Neural cell (in vitro differentiated cells): ENCODE results near the gene ZNF747. TPM values are rescaled to one million over a fixed set of nuclear protein-coding genes. Genes with fewer than 3 reads are reported as not detected.

ENCODE experiments used
- H2AFZ ChIP-seq: fragments of 200-600, 300-800 bp; sonication (generic), shearing (Covaris generic); 2 replicates; pipeline ENCODE4 v1.6.0; 2014; ENCODE audit warnings: low read depth, mild to moderate bottlenecking, antibody characterized with exemption, low read length, moderate library complexity
- H3F3A ChIP-seq: fragments of 200-600 bp; shearing (Covaris generic); 2 replicates; pipeline ENCODE4 v1.6.1; 2016; ENCODE audit warnings: mild to moderate bottlenecking, moderate library complexity, mixed read lengths, antibody characterized with exemption, low read length; ENCODE audit not compliant: insufficient read depth, poor library complexity, severe bottlenecking
- H3K27ac ChIP-seq: fragments of 200-600, 300-800 bp; sonication (generic), shearing (Covaris generic); 2 replicates; pipeline ENCODE4 v1.5.1; 2014; ENCODE audit warnings: mild to moderate bottlenecking, low read length, moderate library complexity
- H3K27me3 ChIP-seq: fragments of 300-800, 200-600 bp; sonication (generic), shearing (Covaris generic); 2 replicates; pipeline ENCODE4 v1.6.0; 2014; ENCODE audit warnings: mild to moderate bottlenecking, low read depth, low read length, moderate library complexity; ENCODE audit not compliant: insufficient read depth
- H3K36me3 ChIP-seq: fragments of 300-800, 200-600 bp; sonication (generic), shearing (Covaris generic); 2 replicates; pipeline ENCODE4 v1.5.1; 2014; ENCODE audit warnings: mild to moderate bottlenecking, antibody characterized with exemption, low read length, moderate library complexity; ENCODE audit not compliant: insufficient read depth
- H3K4me2 ChIP-seq: fragments of 300-800, 200-600 bp; sonication (generic), shearing (Covaris generic); 2 replicates; pipeline ENCODE4 v1.6.0; 2014; ENCODE audit warnings: mild to moderate bottlenecking, low read length
- H3K4me3 ChIP-seq: fragments of 300-800, 200-600 bp; sonication (generic), shearing (Covaris generic); 2 replicates; pipeline ENCODE4 v1.5.1; 2014; ENCODE audit warnings: mild to moderate bottlenecking, low read length, moderate library complexity
- H3K79me2 ChIP-seq: fragments of 200-600 bp; shearing (Covaris generic); replicated peaks from 2 replicates; pipeline ENCODE4 v1.6.0; 2014; ENCODE audit warnings: mild to moderate bottlenecking, low read length, moderate library complexity; ENCODE audit not compliant: insufficient read depth
- H3K9ac ChIP-seq: fragments of 300-800, 200-600 bp; sonication (generic), shearing (Covaris generic); 2 replicates; pipeline ENCODE4 v1.6.1; 2016; ENCODE audit warnings: mild to moderate bottlenecking, low read length, mixed read lengths
- H3K9me2 ChIP-seq: fragments of 200-600 bp; shearing (Covaris generic); 2 replicates; pipeline ENCODE4 v1.6.1; 2016; ENCODE audit warnings: mild to moderate bottlenecking, low read length, mixed read lengths; ENCODE audit not compliant: insufficient read depth
- H3K9me3 ChIP-seq: fragments of 200-600, 300-800 bp; sonication (generic), shearing (Covaris generic); 2 replicates; pipeline ENCODE4 v1.6.1; 2016; ENCODE audit warnings: mild to moderate bottlenecking, mixed run types, low read length, moderate library complexity, mixed read lengths
- H4K20me1 ChIP-seq: fragments of 200-600 bp; shearing (Covaris generic); 2 replicates; pipeline ENCODE4 v1.6.1; 2016; ENCODE audit warnings: mild to moderate bottlenecking, mixed run types; ENCODE audit not compliant: insufficient read depth
- EP300 ChIP-seq: fragments of 450-650 bp; conservative IDR thresholded peaks from 2 replicates; pipeline ENCODE4 v1.6.1; 2014; ENCODE audit warnings: antibody characterized with exemption, mild to moderate bottlenecking, moderate library complexity; ENCODE audit not compliant: poor library complexity, severe bottlenecking
- EZH2 ChIP-seq: fragments of 200-600, 300-800 bp; shearing (Covaris generic), sonication (generic); IDR thresholded peaks from 2 replicates; pipeline ENCODE4 v1.6.1; 2014; ENCODE audit warnings: antibody characterized with exemption, low read length, borderline replicate concordance, mild to moderate bottlenecking; ENCODE audit not compliant: insufficient read depth, poor library complexity, severe bottlenecking
- MXI1 ChIP-seq: fragments of 450-650 bp; conservative IDR thresholded peaks from 2 replicates; pipeline ENCODE4 v1.6.1; 2014; ENCODE audit warnings: antibody characterized with exemption, mild to moderate bottlenecking; ENCODE audit not compliant: poor library complexity, severe bottlenecking
- POLR2AphosphoS5 ChIP-seq: IDR thresholded peaks from 2 replicates; pipeline ENCODE4 v1.6.1; 2012
- RAD21 ChIP-seq: fragments of 450-650 bp; conservative IDR thresholded peaks from 2 replicates; pipeline ENCODE4 v1.6.1; 2014; ENCODE audit warnings: antibody characterized with exemption, mild to moderate bottlenecking, moderate library complexity
- REST ChIP-seq: IDR thresholded peaks from 2 replicates; pipeline ENCODE4 v1.6.1; 2012; ENCODE audit warnings: borderline replicate concordance
- SMC3 ChIP-seq: fragments of 450-650 bp; conservative IDR thresholded peaks from 2 replicates; pipeline ENCODE4 v1.6.1; 2014; ENCODE audit warnings: antibody characterized with exemption, mild to moderate bottlenecking, moderate library complexity; ENCODE audit not compliant: poor library complexity
- TAF1 ChIP-seq: IDR thresholded peaks from 2 replicates; pipeline ENCODE4 v1.6.1; 2012; ENCODE audit warnings: low read depth
- polyA plus RNA-seq: library from polyadenylated mRNA; depleted of rRNA; stranded (reverse); fragments of >200 nt; gene quantifications from 2 replicates; pipeline ENCODE4 v1.2.3, GENCODE V29; 2014
- TF ChIP-seq, protein P1 (sequence below): fragments of 450-650 bp; IDR thresholded peaks from 2 replicates; pipeline ENCODE4 v1.5.1; 2014; ENCODE audit warnings: antibody characterized with exemption, mild to moderate bottlenecking, moderate library complexity; ENCODE audit not compliant: poor library complexity, severe bottlenecking

The ZNF747 gene
- polyA plus RNA-seq, 1 donor from 2014 or later, result 5.7 TPM

- H3K4me3 ChIP-seq, result no peak overlapping the region
- no peak overlapping the region for H2AFZ ChIP-seq
- H3K27me3 ChIP-seq, result no peaks in the 10 kb centered on the region
- no peak overlapping the region for H3K27ac ChIP-seq
- no peaks in the 10 kb centered on the region for H3K9me3 ChIP-seq
- H3K79me2 ChIP-seq, result peaks cover 8% of the 10 kb centered on the region
- no peak overlapping the region for H3K4me2 ChIP-seq
- no peaks in the 10 kb centered on the region for H3K9me2 ChIP-seq
- no peaks in the 10 kb centered on the region for H4K20me1 ChIP-seq
- H3F3A ChIP-seq, result peaks cover 5% of the 10 kb centered on the region
- H3K36me3 ChIP-seq, result no peaks in the 10 kb centered on the region
- H3K9ac ChIP-seq, result no peak overlapping the region
- TF ChIP-seq EZH2 (no peak), MXI1 (no peak), POLR2AphosphoS5 (no peak)
- TF ChIP-seq, protein P1, sequence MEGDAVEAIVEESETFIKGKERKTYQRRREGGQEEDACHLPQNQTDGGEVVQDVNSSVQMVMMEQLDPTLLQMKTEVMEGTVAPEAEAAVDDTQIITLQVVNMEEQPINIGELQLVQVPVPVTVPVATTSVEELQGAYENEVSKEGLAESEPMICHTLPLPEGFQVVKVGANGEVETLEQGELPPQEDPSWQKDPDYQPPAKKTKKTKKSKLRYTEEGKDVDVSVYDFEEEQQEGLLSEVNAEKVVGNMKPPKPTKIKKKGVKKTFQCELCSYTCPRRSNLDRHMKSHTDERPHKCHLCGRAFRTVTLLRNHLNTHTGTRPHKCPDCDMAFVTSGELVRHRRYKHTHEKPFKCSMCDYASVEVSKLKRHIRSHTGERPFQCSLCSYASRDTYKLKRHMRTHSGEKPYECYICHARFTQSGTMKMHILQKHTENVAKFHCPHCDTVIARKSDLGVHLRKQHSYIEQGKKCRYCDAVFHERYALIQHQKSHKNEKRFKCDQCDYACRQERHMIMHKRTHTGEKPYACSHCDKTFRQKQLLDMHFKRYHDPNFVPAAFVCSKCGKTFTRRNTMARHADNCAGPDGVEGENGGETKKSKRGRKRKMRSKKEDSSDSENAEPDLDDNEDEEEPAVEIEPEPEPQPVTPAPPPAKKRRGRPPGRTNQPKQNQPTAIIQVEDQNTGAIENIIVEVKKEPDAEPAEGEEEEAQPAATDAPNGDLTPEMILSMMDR, result no peak
Observed at GRCh38 chr16:30530163-30531037, 4.3 kb downstream of the ZNF747 start.

DNA sequence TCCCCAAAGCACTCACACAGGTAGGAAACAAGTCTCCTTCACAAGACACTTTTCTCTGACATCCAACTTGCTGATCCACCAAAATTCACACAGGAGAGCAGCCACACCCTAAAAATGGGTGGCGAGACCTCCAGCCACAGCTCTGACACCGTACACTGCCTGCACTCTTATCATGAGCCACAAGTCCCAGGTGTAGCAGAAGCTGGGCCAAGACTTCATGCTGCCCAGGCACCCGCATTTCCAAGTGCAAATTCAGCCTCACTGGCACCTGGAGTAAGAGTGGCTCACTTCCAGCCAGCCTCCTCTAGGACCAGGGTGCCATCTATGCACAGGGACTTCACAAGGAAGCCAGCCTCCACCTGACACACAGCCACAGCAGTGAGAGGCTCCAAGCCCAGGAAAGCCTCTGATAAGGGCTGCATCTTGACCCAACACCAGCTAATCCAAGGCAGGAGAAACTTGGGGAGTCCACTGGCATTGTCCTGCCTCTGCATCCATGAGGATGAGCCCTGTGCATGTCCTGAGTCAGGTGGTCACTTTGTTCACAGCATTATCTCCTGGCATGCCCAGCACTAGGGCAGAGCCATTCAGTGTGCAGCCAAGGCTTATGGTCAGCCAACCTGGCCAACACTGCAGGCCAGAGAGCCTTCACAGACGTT is 5.7 kb downstream of the ZNF747 start:
- H3K27ac ChIP-seq, result no peak overlapping the region
- TF ChIP-seq RAD21, result no peak
- no peak for TF ChIP-seq MXI1
- TF ChIP-seq, protein P1, result no peak
- TF ChIP-seq REST, result no peak
- TF ChIP-seq EP300, result no peak
- no peak for TF ChIP-seq POLR2AphosphoS5
- TF ChIP-seq SMC3, result no peak
- no peak for TF ChIP-seq EZH2
- TF ChIP-seq TAF1, result no peak
- H3K4me3 ChIP-seq, result no peak overlapping the region
- H3K4me2 ChIP-seq, result no peak overlapping the region
- no peak overlapping the region for H3K9ac ChIP-seq
- peaks cover 8% of the 10 kb centered on the region for H3K79me2 ChIP-seq
- no peaks in the 10 kb centered on the region for H4K20me1 ChIP-seq
- no peaks in the 10 kb centered on the region for H3K36me3 ChIP-seq
- H3K27me3 ChIP-seq, result no peaks in the 10 kb centered on the region
- no peaks in the 10 kb centered on the region for H3K9me3 ChIP-seq
- H3K9me2 ChIP-seq, result no peaks in the 10 kb centered on the region
- H3F3A ChIP-seq, result no peaks in the 10 kb centered on the region
- H2AFZ ChIP-seq, result no peak overlapping the region
